Measurements from ENCODE around the gene PLCB1.

The PLCB1 gene

DNA sequence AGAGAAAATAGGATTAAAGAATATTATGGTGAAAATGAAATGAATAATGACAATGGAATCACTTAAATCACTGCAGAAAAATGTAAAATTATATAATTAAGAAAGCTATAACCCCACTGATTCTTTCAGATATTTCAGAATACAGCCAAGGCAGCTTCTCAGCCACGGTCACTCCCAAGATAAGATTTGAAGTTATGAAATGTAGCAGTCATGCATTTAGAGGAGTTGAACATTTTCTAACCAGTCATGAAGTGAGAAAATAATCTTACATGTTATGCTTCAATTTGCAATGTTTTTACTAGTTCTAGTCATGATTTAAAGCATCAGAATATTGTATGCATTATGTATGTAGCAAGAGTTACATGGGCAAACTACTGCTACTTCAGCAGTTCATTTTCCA, 13.3 kb upstream of the PLCB1 start:
- Histone ChIP-seq H3K79me2 (ENCODE audit: insufficient read depth, low read length) (no peaks in the 10 kb centered on the region), H3K4me1 (ENCODE audit: insufficient read depth, low read length, poor library complexity, severe bottlenecking) (peaks cover 14% of the 10 kb centered on the region), H3F3A (ENCODE audit: low read depth) (no peaks in the 10 kb centered on the region), H3K9me3 (ENCODE audit: insufficient read depth, low read depth, low read length) (no peaks in the 10 kb centered on the region), H3K4me2 (ENCODE audit: low read depth, low read length, poor library complexity, severe bottlenecking) (no peak overlapping the region), H2AFZ (ENCODE audit: low read length) (no peak overlapping the region), H3K4me3 (ENCODE audit: low read length, poor library complexity, severe bottlenecking) (no peak overlapping the region), H3K9me2 (replicated peaks; ENCODE audit: low read depth, low read length) (no peaks in the 10 kb centered on the region), H3K36me3 (ENCODE audit: insufficient read depth, low read length) (no peaks in the 10 kb centered on the region), H3K9ac (ENCODE audit: low read depth, low read length, poor library complexity, severe bottlenecking) (no peak overlapping the region), H3K27me3 (ENCODE audit: insufficient read depth, low read length, poor library complexity, severe bottlenecking) (no peaks in the 10 kb centered on the region), H4K20me1 (ENCODE audit: insufficient read depth, low read length, poor library complexity, severe bottlenecking) (no peaks in the 10 kb centered on the region)
- TF ChIP-seq, protein P1, sequence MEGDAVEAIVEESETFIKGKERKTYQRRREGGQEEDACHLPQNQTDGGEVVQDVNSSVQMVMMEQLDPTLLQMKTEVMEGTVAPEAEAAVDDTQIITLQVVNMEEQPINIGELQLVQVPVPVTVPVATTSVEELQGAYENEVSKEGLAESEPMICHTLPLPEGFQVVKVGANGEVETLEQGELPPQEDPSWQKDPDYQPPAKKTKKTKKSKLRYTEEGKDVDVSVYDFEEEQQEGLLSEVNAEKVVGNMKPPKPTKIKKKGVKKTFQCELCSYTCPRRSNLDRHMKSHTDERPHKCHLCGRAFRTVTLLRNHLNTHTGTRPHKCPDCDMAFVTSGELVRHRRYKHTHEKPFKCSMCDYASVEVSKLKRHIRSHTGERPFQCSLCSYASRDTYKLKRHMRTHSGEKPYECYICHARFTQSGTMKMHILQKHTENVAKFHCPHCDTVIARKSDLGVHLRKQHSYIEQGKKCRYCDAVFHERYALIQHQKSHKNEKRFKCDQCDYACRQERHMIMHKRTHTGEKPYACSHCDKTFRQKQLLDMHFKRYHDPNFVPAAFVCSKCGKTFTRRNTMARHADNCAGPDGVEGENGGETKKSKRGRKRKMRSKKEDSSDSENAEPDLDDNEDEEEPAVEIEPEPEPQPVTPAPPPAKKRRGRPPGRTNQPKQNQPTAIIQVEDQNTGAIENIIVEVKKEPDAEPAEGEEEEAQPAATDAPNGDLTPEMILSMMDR (conservative IDR thresholded peaks at IDR 0.05; ENCODE audit: low read length): no peak
- TF ChIP-seq EZH2phosphoT487 (IDR thresholded peaks at IDR 0.05; ENCODE audit: borderline replicate concordance): no peak

DNA sequence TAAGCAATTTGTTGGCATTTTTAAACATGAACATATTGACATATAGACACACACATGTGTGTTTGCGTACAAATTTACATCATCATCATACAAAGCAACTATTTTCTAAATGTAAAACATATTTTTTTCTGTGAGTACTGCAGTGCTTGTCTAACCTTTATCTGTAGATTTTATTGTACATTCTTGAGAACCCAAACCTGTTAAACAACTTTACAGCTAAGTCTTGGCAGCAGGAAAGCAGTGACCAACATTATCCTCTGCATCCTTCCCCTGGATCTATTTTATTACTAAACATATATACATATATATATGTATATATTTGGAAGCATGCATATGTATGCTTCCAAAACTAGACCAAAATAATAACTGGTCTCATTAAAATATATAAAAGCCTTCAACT, 10.4 kb upstream of the PLCB1 start:
- Histone ChIP-seq H3F3A (ENCODE audit: low read depth) (no peaks in the 10 kb centered on the region), H3K9ac (ENCODE audit: low read depth, low read length, poor library complexity, severe bottlenecking) (no peak overlapping the region), H2AFZ (ENCODE audit: low read length) (no peak overlapping the region), H3K36me3 (ENCODE audit: insufficient read depth, low read length) (no peaks in the 10 kb centered on the region), H3K27me3 (ENCODE audit: insufficient read depth, low read length, poor library complexity, severe bottlenecking) (no peaks in the 10 kb centered on the region), H3K4me2 (ENCODE audit: low read depth, low read length, poor library complexity, severe bottlenecking) (no peak overlapping the region), H4K20me1 (ENCODE audit: insufficient read depth, low read length, poor library complexity, severe bottlenecking) (no peaks in the 10 kb centered on the region), H3K4me1 (ENCODE audit: insufficient read depth, low read length, poor library complexity, severe bottlenecking) (peaks cover 8% of the 10 kb centered on the region), H3K9me2 (replicated peaks; ENCODE audit: low read depth, low read length) (no peaks in the 10 kb centered on the region), H3K9me3 (ENCODE audit: insufficient read depth, low read depth, low read length) (no peaks in the 10 kb centered on the region), H3K79me2 (ENCODE audit: insufficient read depth, low read length) (no peaks in the 10 kb centered on the region), H3K4me3 (ENCODE audit: low read length, poor library complexity, severe bottlenecking) (no peak overlapping the region)
- no peak for TF ChIP-seq EZH2phosphoT487 (IDR thresholded peaks at IDR 0.05; ENCODE audit: borderline replicate concordance)
- TF ChIP-seq, protein P1 (conservative IDR thresholded peaks at IDR 0.05; ENCODE audit: low read length): no peak

DNA sequence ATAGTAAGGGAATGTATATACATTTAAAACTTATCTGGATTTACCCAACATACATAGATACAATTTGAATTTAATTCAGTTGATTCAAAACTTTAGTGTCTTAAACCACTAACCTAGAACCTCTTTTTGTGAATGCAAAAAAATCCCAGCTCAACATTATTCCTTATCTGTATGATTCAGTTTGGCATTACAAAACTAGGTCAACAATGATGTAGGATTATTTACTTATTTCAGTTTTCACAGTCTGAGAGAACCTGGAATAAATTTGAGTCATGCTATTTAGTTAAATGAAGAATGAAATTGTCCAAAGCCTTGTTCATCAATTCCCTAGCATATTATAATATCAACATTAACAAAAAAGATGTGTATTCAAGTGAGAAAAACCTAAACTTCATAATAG, 7.4 kb upstream of the PLCB1 start:
- H3K9me3 ChIP-seq (ENCODE audit: insufficient read depth, low read depth, low read length): no peaks in the 10 kb centered on the region
- no peaks in the 10 kb centered on the region for H3K36me3 ChIP-seq (ENCODE audit: insufficient read depth, low read length)
- H4K20me1 ChIP-seq (ENCODE audit: insufficient read depth, low read length, poor library complexity, severe bottlenecking): no peaks in the 10 kb centered on the region
- no peaks in the 10 kb centered on the region for H3K9me2 ChIP-seq (replicated peaks; ENCODE audit: low read depth, low read length)
- no peaks in the 10 kb centered on the region for H3F3A ChIP-seq (ENCODE audit: low read depth)
- TF ChIP-seq, protein P1 (conservative IDR thresholded peaks at IDR 0.05; ENCODE audit: low read length): no peak
- H3K27me3 ChIP-seq (ENCODE audit: insufficient read depth, low read length, poor library complexity, severe bottlenecking): no peaks in the 10 kb centered on the region
- H3K4me1 ChIP-seq (ENCODE audit: insufficient read depth, low read length, poor library complexity, severe bottlenecking): no peaks in the 10 kb centered on the region
- no peak overlapping the region for H3K4me3 ChIP-seq (ENCODE audit: low read length, poor library complexity, severe bottlenecking)
- no peak overlapping the region for H3K4me2 ChIP-seq (ENCODE audit: low read depth, low read length, poor library complexity, severe bottlenecking)
- no peaks in the 10 kb centered on the region for H3K79me2 ChIP-seq (ENCODE audit: insufficient read depth, low read length)
- H3K9ac ChIP-seq (ENCODE audit: low read depth, low read length, poor library complexity, severe bottlenecking): no peak overlapping the region
- no peak overlapping the region for H2AFZ ChIP-seq (ENCODE audit: low read length)
